OCI-LY7 (cell line): Measurements from ENCODE around the gene FAAP100. TPM values are rescaled to one million over a fixed set of nuclear protein-coding genes. Genes with fewer than 3 reads are reported as not detected.

ENCODE experiments used
- BruUV-seq: library from RNA; stranded (reverse); fragments of 400-500 nt; replicated peaks from 2 replicates; lab custom pipeline; 2021; lab: Mats Ljungman, UMichigan
- CTCF ChIA-PET: fragments of 300-600 bp; sonication (Branson Sonifier 250); formaldehyde crosslinking; loops from one replicate; lab custom pipeline; 2022; ENCODE audit warnings: antibody characterized with exemption; ENCODE audit not compliant: unreplicated experiment; lab: Charles Lee
- POLR2A ChIA-PET: fragments of 300-600 bp; sonication (Branson Sonifier 250); formaldehyde crosslinking; loops from one replicate; lab custom pipeline; 2022; ENCODE audit warnings: antibody characterized with exemption; lab: Charles Lee
- DNase-seq: peaks from one replicate; pipeline ENCODE4 v3.0.0-alpha.2; 2015; ENCODE audit warnings: low spot score
- H2AFZ ChIP-seq: fragments of 200-600 bp; sonication (generic), shearing (Covaris generic); 2 replicates; pipeline ENCODE4 v1.6.1; 2014; ENCODE audit warnings: mild to moderate bottlenecking, antibody characterized with exemption, low read length, moderate library complexity
- H3K27ac ChIP-seq: fragments of 200-600 bp; sonication (generic); 2 replicates; pipeline ENCODE4 v1.5.1; 2014; ENCODE audit warnings: mixed run types, low read depth, mild to moderate bottlenecking, moderate library complexity, low read length, inconsistent platforms; ENCODE audit not compliant: poor library complexity, severe bottlenecking
- H3K36me3 ChIP-seq: fragments of 200-600 bp; sonication (generic); 2 replicates; pipeline ENCODE4 v1.6.1; 2014; ENCODE audit warnings: mild to moderate bottlenecking, antibody characterized with exemption, low read length, moderate library complexity, mixed read lengths; ENCODE audit not compliant: insufficient read depth
- H3K4me1 ChIP-seq: fragments of 200-600 bp; sonication (generic); 2 replicates; pipeline ENCODE4 v1.5.1; 2014; ENCODE audit warnings: mild to moderate bottlenecking, low read length; ENCODE audit not compliant: insufficient read depth, poor library complexity, severe bottlenecking
- H3K4me2 ChIP-seq: fragments of 200-600 bp; sonication (generic); 2 replicates; pipeline ENCODE4 v1.6.1; 2014; ENCODE audit warnings: mild to moderate bottlenecking, low read length
- H3K4me3 ChIP-seq: fragments of 200-600 bp; sonication (generic); 2 replicates; pipeline ENCODE4 v1.5.1; 2014; ENCODE audit warnings: mild to moderate bottlenecking, low read depth, low read length; ENCODE audit not compliant: poor library complexity, severe bottlenecking
- H3K79me2 ChIP-seq: fragments of 200-600 bp; sonication (generic); 2 replicates; pipeline ENCODE4 v1.6.1; 2016; ENCODE audit warnings: low read depth, mild to moderate bottlenecking, low read length, moderate library complexity, mixed read lengths; ENCODE audit not compliant: insufficient read depth
- H3K9me2 ChIP-seq: fragments of 200-600 bp; sonication (generic); 2 replicates; pipeline ENCODE4 v1.6.1; 2016; ENCODE audit warnings: mild to moderate bottlenecking, low read length, mixed read lengths; ENCODE audit not compliant: insufficient read depth
- H3K9me3 ChIP-seq: fragments of 200-600 bp; sonication (generic); 2 replicates; pipeline ENCODE4 v1.6.1; 2014; ENCODE audit warnings: mild to moderate bottlenecking, mixed run types, low read length, mixed read lengths
- H4K20me1 ChIP-seq: fragments of 200-600 bp; sonication (generic); 2 replicates; pipeline ENCODE4 v1.6.1; 2014; ENCODE audit warnings: mild to moderate bottlenecking, antibody characterized with exemption, low read length, moderate library complexity, mixed read lengths; ENCODE audit not compliant: insufficient read depth
- EZH2phosphoT487 ChIP-seq: fragments of 200-600 bp; sonication (generic); IDR thresholded peaks from 2 replicates; pipeline ENCODE4 v1.6.1; 2018; ENCODE audit warnings: low read depth, borderline replicate concordance, mild to moderate bottlenecking, mixed run types, antibody characterized with exemption, low read length, moderate library complexity, mixed read lengths
- intact Hi-C: fragments of 100-400 bp; cut with micrococcal nuclease; formaldehyde crosslinking; loops from one replicate; pipeline ENCODE4 v1.10.0; 2022; ENCODE audit not compliant: unreplicated experiment
- small RNA-seq: library from RNA; depleted of rRNA; stranded (forward); fragments of <200 nt; gene quantifications from one replicate; pipeline ENCODE3, GENCODE V24; 2014
- total RNA-seq, 2 experiments: library from RNA; depleted of rRNA in 1 of 2; stranded (reverse); fragments of >200 nt in 1 of 2; shearing (Covaris generic) in 1 of 2; gene quantifications; 2 replicates each; pipeline ENCODE4 v1.2.3, GENCODE V29; 2014 to 2022
- TF ChIP-seq, protein P1 (sequence below): fragments of 200-600 bp; sonication (generic); conservative IDR thresholded peaks from 2 replicates; pipeline ENCODE4 v1.5.1; 2014; ENCODE audit warnings: mild to moderate bottlenecking, antibody characterized with exemption, low read length, moderate library complexity, mixed read lengths

Gene FAAP100
- total RNA-seq, 2 experiments from 2014 or later, result 65.2 to 74.2 TPM

DNA sequence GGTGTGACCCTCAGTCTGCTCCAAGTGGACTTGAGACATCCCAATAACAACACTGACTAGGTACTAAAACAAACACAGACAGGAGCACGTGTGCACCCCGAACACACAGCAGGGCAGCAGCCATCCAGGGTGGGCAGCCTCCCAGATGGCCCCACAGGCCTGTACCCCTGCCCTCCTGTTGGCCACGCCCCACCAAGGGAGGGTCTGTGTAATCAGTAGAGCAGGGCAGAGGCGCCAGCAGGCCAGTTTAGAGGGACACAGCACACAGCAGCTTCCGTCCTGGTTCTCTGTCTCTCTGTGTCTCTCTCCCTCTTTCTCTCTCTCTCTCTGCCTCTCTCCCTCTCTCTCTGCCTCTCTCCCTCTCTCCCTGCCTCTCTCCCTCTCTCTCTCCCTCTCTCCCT lies 61.0 kb downstream of the FAAP100 start:
- Histone ChIP-seq H3K9me3 (no peaks in the 10 kb centered on the region), H3K4me3 (no peak overlapping the region), H3K9me2 (no peaks in the 10 kb centered on the region), H3K4me1 (peaks cover 42% of the 10 kb centered on the region), H3K36me3 (no peaks in the 10 kb centered on the region), H3K4me2 (no peak overlapping the region), H2AFZ (no peak overlapping the region), H4K20me1 (no peaks in the 10 kb centered on the region), H3K27ac (no peak overlapping the region), H3K79me2 (no peaks in the 10 kb centered on the region)
- intact Hi-C loops, result no loop called here
- TF ChIP-seq EZH2phosphoT487, result no peak
- TF ChIP-seq, protein P1, sequence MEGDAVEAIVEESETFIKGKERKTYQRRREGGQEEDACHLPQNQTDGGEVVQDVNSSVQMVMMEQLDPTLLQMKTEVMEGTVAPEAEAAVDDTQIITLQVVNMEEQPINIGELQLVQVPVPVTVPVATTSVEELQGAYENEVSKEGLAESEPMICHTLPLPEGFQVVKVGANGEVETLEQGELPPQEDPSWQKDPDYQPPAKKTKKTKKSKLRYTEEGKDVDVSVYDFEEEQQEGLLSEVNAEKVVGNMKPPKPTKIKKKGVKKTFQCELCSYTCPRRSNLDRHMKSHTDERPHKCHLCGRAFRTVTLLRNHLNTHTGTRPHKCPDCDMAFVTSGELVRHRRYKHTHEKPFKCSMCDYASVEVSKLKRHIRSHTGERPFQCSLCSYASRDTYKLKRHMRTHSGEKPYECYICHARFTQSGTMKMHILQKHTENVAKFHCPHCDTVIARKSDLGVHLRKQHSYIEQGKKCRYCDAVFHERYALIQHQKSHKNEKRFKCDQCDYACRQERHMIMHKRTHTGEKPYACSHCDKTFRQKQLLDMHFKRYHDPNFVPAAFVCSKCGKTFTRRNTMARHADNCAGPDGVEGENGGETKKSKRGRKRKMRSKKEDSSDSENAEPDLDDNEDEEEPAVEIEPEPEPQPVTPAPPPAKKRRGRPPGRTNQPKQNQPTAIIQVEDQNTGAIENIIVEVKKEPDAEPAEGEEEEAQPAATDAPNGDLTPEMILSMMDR, result no peak
- ChIA-PET POLR2A (no interaction called here), CTCF (no interaction called here)
- no TSS peak for BruUV-seq
- DNase-seq, result no peak

DNA sequence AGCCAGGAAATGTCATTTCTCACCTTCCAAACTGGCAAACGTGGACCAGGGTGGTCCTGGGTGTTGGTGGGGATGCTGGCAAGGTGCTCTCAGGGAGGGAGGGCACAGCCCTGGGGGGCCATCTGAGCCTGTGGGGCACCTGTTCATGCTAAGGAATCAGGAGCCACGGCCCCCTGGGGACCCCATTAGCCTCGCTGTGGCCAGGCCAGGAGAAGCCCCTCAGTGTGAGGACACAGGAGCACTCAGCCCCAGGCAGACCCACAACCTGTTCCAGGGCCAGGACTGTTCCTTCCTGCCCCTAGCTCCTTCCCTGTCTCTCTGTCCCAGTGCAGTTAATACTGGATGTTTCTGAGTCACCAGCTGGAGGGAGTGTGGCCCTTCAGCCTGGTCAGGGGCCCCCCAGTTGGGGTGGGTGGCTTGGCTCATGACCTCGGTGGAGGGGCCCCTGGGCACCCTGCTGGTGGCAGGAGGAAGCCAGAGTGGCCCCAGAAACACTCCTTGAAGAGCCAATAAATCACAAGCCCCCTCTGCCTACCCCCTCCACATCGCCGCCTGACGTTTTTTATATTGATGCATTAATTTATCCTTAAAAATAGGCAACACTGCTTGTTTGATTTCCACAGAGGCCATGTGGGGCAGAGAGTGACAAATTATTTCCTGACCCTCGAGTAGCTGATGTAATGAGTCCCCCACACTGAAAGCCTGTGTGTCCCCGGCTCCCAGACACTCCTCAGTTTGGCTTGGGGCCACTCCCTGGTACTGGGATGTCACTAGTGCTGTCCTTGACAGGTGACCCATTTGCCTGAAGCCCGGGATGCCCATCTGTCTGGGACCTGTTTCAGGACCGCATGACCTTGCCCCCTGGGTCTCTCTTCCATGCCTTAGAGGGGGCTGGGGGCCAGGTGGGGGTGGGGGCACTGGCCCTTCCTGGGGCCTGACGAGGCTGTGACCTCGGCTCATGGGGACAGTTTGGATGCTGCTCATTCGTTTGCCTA lies 61.9 kb downstream of the FAAP100 start:
- no peak overlapping the region for H3K4me2 ChIP-seq
- DNase-seq, result no peak
- no peaks in the 10 kb centered on the region for H4K20me1 ChIP-seq
- H3K4me1 ChIP-seq, result peaks cover 46% of the 10 kb centered on the region
- TF ChIP-seq, protein P1, result no peak
- TF ChIP-seq EZH2phosphoT487, result no peak
- no peak overlapping the region for H3K27ac ChIP-seq
- H3K9me3 ChIP-seq, result no peaks in the 10 kb centered on the region
- BruUV-seq, result no TSS peak
- H3K4me3 ChIP-seq, result no peak overlapping the region
- H3K36me3 ChIP-seq, result no peaks in the 10 kb centered on the region
- H3K79me2 ChIP-seq, result no peaks in the 10 kb centered on the region
- H2AFZ ChIP-seq, result no peak overlapping the region
- CTCF ChIA-PET, result interaction anchor here (0.6 to 0.7 kb wide), 2 partner anchors 36 to 237 kb away, joined by 3 to 22 read pairs; no protein-coding TSS in a partner anchor
- POLR2A ChIA-PET, result interaction anchor here (0.5 to 1.6 kb wide), 3 partner anchors 18 to 504 kb away, joined by 4 to 7 read pairs (median 4); no protein-coding TSS in a partner anchor
- H3K9me2 ChIP-seq, result no peaks in the 10 kb centered on the region
- intact Hi-C loops, result no loop called here

Small RNA genes within 50 kb of the gene (small RNA-seq; reads per million reads assigned to genes)
- gene RF00019, result not detected

Other genes with a start within 250 kb of the FAAP100 start
- 1.4 and 5.2 TPM in 2 replicates for gene BAHCC1, start 156.9 kb downstream of the FAAP100 start, total RNA-seq (2014; rRNA removed; shearing (Covaris generic))
- gene BAHCC1, start 156.9 kb downstream of the FAAP100 start, total RNA-seq (2022), result 5.5 and 5.7 TPM in 2 replicates
- 2,245 and 2,707 TPM in 2 replicates for gene ACTG1, start 39.6 kb downstream of the FAAP100 start, total RNA-seq (2014; rRNA removed; shearing (Covaris generic))
- 2,459 and 2,894 TPM in 2 replicates for gene ACTG1, start 39.6 kb downstream of the FAAP100 start, total RNA-seq (2022)
- gene FSCN2, start 24.0 kb downstream of the FAAP100 start, total RNA-seq (2014; rRNA removed; shearing (Covaris generic)), result 1.3 and 1.6 TPM in 2 replicates
- 4.3 and 6.7 TPM in 2 replicates for gene FSCN2, start 24.0 kb downstream of the FAAP100 start, total RNA-seq (2022)
- 59.4 and 69.6 TPM in 2 replicates for gene NPLOC4, start 84.8 kb upstream of the FAAP100 start, total RNA-seq (2014; rRNA removed; shearing (Covaris generic))
- gene NPLOC4, start 84.8 kb upstream of the FAAP100 start, total RNA-seq (2022), result 118 and 119 TPM in 2 replicates
- gene TSPAN10, start 84.8 kb upstream of the FAAP100 start, total RNA-seq (2014; rRNA removed; shearing (Covaris generic)), result 0.95 and 1.3 TPM in 2 replicates
- gene TSPAN10, start 84.8 kb upstream of the FAAP100 start, total RNA-seq (2022), result 1.7 and 2.4 TPM in 2 replicates
- not detected in 2 replicates for gene PDE6G, start 104.2 kb upstream of the FAAP100 start, total RNA-seq (2014; rRNA removed; shearing (Covaris generic))
- gene PDE6G, start 104.2 kb upstream of the FAAP100 start, total RNA-seq (2022), result 0.44 TPM in 1 of 2 replicates, not detected in the other
- gene OXLD1, start 114.3 kb upstream of the FAAP100 start, total RNA-seq (2014; rRNA removed; shearing (Covaris generic)), result 148 and 151 TPM in 2 replicates
- 116 and 121 TPM in 2 replicates for gene OXLD1, start 114.3 kb upstream of the FAAP100 start, total RNA-seq (2022)
- 39.4 and 39.9 TPM in 2 replicates for gene CCDC137, start 114.4 kb upstream of the FAAP100 start, total RNA-seq (2014; rRNA removed; shearing (Covaris generic))
- 61.1 and 61.4 TPM in 2 replicates for gene CCDC137, start 114.4 kb upstream of the FAAP100 start, total RNA-seq (2022)
- gene ARL16, start 131.4 kb upstream of the FAAP100 start, total RNA-seq (2014; rRNA removed; shearing (Covaris generic)), result 86.1 and 86.4 TPM in 2 replicates
- gene ARL16, start 131.4 kb upstream of the FAAP100 start, total RNA-seq (2022), result 49.8 and 52.2 TPM in 2 replicates
- 120 and 162 TPM in 2 replicates for gene HGS, start 131.7 kb upstream of the FAAP100 start, total RNA-seq (2014; rRNA removed; shearing (Covaris generic))
- 175 and 219 TPM in 2 replicates for gene HGS, start 131.7 kb upstream of the FAAP100 start, total RNA-seq (2022)
- 49.8 and 67.2 TPM in 2 replicates for gene MRPL12, start 151.0 kb upstream of the FAAP100 start, total RNA-seq (2014; rRNA removed; shearing (Covaris generic))
- gene MRPL12, start 151.0 kb upstream of the FAAP100 start, total RNA-seq (2022), result 143 and 189 TPM in 2 replicates
- 46.3 and 46.9 TPM in 2 replicates for gene SLC25A10, start 159.9 kb upstream of the FAAP100 start, total RNA-seq (2014; rRNA removed; shearing (Covaris generic))
- 41.3 and 45.6 TPM in 2 replicates for gene SLC25A10, start 159.9 kb upstream of the FAAP100 start, total RNA-seq (2022)